WTC11 (cell line): ENCODE data around the gene OTOR. TPM values are rescaled to one million over a fixed set of nuclear protein-coding genes. Genes with fewer than 3 reads are reported as not detected.

Experiments used
- ATAC-seq: fragments of 200-7000 bp; cut with Tn5 transposase; 2 replicates; pipeline ENCODE4 v1.10.0; 2021; ENCODE audit warnings: mild to moderate bottlenecking, moderate library complexity
- CTCF ChIA-PET: fragments of 300-600 bp; sonication (Branson Sonifier 250); formaldehyde crosslinking; loops from one replicate; lab custom pipeline; 2021; ENCODE audit warnings: antibody characterized with exemption; lab: Charles Lee
- POLR2A ChIA-PET: fragments of 350-600 bp; sonication (Branson Sonifier 250); formaldehyde crosslinking; loops from one replicate; lab custom pipeline; 2021; ENCODE audit warnings: antibody characterized with exemption; lab: Charles Lee
- DNase-seq: peaks from one replicate; pipeline ENCODE4 v3.0.0; 2021; ENCODE audit warnings: low spot score
- H3K27ac Mint-ChIP-seq: 2 replicates; pipeline ENCODE4 v1.8.0; 2021; ENCODE audit warnings: mixed read lengths
- H3K27me3 Mint-ChIP-seq: 2 replicates; pipeline ENCODE4 v1.8.0; 2021; ENCODE audit warnings: low read depth, mild to moderate bottlenecking, moderate library complexity, mixed read lengths
- H3K36me3 Mint-ChIP-seq: 2 replicates; pipeline ENCODE4 v1.8.0; 2021; ENCODE audit warnings: mixed read lengths
- H3K4me1 Mint-ChIP-seq: 2 replicates; pipeline ENCODE4 v1.8.0; 2022; ENCODE audit warnings: mixed read lengths
- H3K4me3 Mint-ChIP-seq: 2 replicates; pipeline ENCODE4 v1.8.0; 2021; ENCODE audit warnings: mild to moderate bottlenecking, moderate library complexity, mixed read lengths
- H3K9me3 Mint-ChIP-seq: 2 replicates; pipeline ENCODE4 v1.8.0; 2021; ENCODE audit warnings: mixed read lengths
- ATF1 ChIP-seq: sonication (generic); formaldehyde crosslinking; IDR thresholded peaks from 2 replicates; pipeline ENCODE4 v1.8.1; 2023; ENCODE audit warnings: mild to moderate bottlenecking, moderate library complexity, missing genetic modification reagents
- ELF4 ChIP-seq: sonication (generic); formaldehyde crosslinking; IDR thresholded peaks from 2 replicates; pipeline ENCODE4 v1.8.1; 2022; ENCODE audit warnings: low read depth, mild to moderate bottlenecking, moderate library complexity, missing genetic modification reagents
- FOXK1 ChIP-seq: sonication (generic); formaldehyde crosslinking; IDR thresholded peaks from 2 replicates; pipeline ENCODE4 v1.8.0; 2022; ENCODE audit warnings: mild to moderate bottlenecking, moderate library complexity, missing genetic modification reagents
- GABPB1 ChIP-seq: sonication (generic); formaldehyde crosslinking; IDR thresholded peaks from 2 replicates; pipeline ENCODE4 v1.8.1; 2023; ENCODE audit warnings: mild to moderate bottlenecking, missing genetic modification reagents
- NFATC4 ChIP-seq: fragments of 250-450 bp; sonication (Bioruptor Pico); IDR thresholded peaks from 2 replicates; pipeline ENCODE4 v1.9.0; 2021; ENCODE audit warnings: mild to moderate bottlenecking
- NFE2L1 ChIP-seq: sonication (generic); formaldehyde crosslinking; IDR thresholded peaks from 2 replicates; pipeline ENCODE4 v1.8.1; 2023; ENCODE audit warnings: missing genetic modification reagents
- NFYB ChIP-seq: sonication (generic); formaldehyde crosslinking; conservative IDR thresholded peaks from 2 replicates; pipeline ENCODE4 v1.8.0; 2022; ENCODE audit warnings: low read depth, missing genetic modification reagents
- OVOL2 ChIP-seq: fragments of 250-450 bp; sonication (Bioruptor Pico); IDR thresholded peaks from 2 replicates; pipeline ENCODE4 v1.9.0; 2021; ENCODE audit warnings: mild to moderate bottlenecking, borderline replicate concordance
- RELA ChIP-seq: sonication (generic); formaldehyde crosslinking; IDR thresholded peaks from 2 replicates; pipeline ENCODE4 v1.8.1; 2022; ENCODE audit warnings: missing genetic modification reagents, mild to moderate bottlenecking, borderline replicate concordance
- RORB ChIP-seq: fragments of 250-450 bp; sonication (Bioruptor Pico); IDR thresholded peaks from 2 replicates; pipeline ENCODE4 v1.9.0; 2021; ENCODE audit warnings: mild to moderate bottlenecking
- SMAD3 ChIP-seq: sonication (generic); formaldehyde crosslinking; IDR thresholded peaks from 2 replicates; pipeline ENCODE4 v1.8.0; 2022; ENCODE audit warnings: missing genetic modification reagents, mild to moderate bottlenecking, borderline replicate concordance
- TCF7 ChIP-seq: sonication (generic); formaldehyde crosslinking; IDR thresholded peaks from 2 replicates; pipeline ENCODE4 v1.8.0; 2022; ENCODE audit warnings: mild to moderate bottlenecking, low read depth, missing genetic modification reagents, moderate library complexity
- TEAD4 ChIP-seq: sonication (generic); formaldehyde crosslinking; IDR thresholded peaks from 2 replicates; pipeline ENCODE4 v1.8.0; 2022; ENCODE audit warnings: mild to moderate bottlenecking, missing genetic modification reagents
- ZNF138 ChIP-seq: sonication (generic); formaldehyde crosslinking; conservative IDR thresholded peaks from 2 replicates; pipeline ENCODE4 v1.8.1; 2022; ENCODE audit warnings: mild to moderate bottlenecking, moderate library complexity, missing genetic modification reagents
- ZNF232 ChIP-seq: sonication (generic); formaldehyde crosslinking; IDR thresholded peaks from 2 replicates; pipeline ENCODE4 v1.8.0; 2022; ENCODE audit warnings: mild to moderate bottlenecking, missing genetic modification reagents
- ZNF423 ChIP-seq: fragments of 250-450 bp; sonication (Bioruptor Pico); IDR thresholded peaks from 2 replicates; pipeline ENCODE4 v2.1.2; 2022; ENCODE audit warnings: mild to moderate bottlenecking, moderate library complexity
- total RNA-seq: library from RNA; stranded (reverse); gene quantifications from 3 replicates; pipeline ENCODE4 v1.2.3, GENCODE V29; 2021
- TF ChIP-seq, protein P1 (sequence below): sonication (generic); formaldehyde crosslinking; IDR thresholded peaks from 2 replicates; pipeline ENCODE4 v1.8.1; 2022; ENCODE audit warnings: mild to moderate bottlenecking, moderate library complexity, missing genetic modification reagents
- TF ChIP-seq, protein P2 (sequence below): sonication (generic); formaldehyde crosslinking; IDR thresholded peaks from 2 replicates; pipeline ENCODE4 v1.8.1; 2023; ENCODE audit warnings: mild to moderate bottlenecking, moderate library complexity, missing genetic modification reagents
- TF ChIP-seq, protein P3 (sequence below): sonication (generic); formaldehyde crosslinking; IDR thresholded peaks from 2 replicates; pipeline ENCODE4 v1.8.1; 2023; ENCODE audit warnings: mild to moderate bottlenecking, missing genetic modification reagents
- TF ChIP-seq, protein P4 (sequence below): sonication (generic); formaldehyde crosslinking; conservative IDR thresholded peaks from 2 replicates; pipeline ENCODE4 v1.8.1; 2023; ENCODE audit warnings: mild to moderate bottlenecking, low read depth, missing genetic modification reagents, moderate library complexity
- TF ChIP-seq, protein P5 (sequence below): sonication (generic); formaldehyde crosslinking; conservative IDR thresholded peaks from 2 replicates; pipeline ENCODE4 v1.8.1; 2022; ENCODE audit warnings: mild to moderate bottlenecking, missing genetic modification reagents

Gene OTOR
- total RNA-seq, 1 experiment from 2014 or later = not detected

DNA sequence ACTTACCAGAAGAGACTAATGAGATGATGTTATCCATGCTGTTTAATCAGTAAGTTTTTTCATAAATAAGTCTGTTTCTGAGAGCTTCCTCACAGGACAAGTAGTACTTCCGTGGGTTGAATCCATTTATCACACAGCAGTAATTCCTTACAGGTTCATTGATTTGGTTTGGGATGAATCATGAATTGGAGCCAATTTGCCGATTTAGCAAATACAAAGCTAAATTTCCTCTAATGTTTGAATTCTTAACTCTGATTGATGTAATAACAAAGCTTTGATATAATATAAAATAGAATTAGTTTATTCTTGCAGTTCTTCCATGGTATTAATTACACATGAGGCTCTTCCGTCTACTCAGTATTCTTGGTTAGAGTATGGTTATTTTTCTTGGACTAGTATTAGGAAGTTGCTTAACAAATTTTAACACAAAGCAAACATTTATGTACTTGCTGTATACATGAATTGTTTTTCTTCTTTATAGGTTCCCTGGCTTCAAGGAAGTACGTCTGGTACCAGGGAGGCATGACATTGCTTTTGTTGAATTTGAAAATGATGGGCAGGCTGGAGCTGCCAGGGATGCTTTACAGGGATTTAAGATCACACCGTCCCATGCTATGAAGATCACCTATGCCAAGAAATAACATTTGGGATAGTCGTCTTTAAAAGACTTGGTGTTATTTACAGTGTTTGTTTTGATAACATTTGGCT lies 7.6 kb upstream of the OTOR start (continued):
- TF ChIP-seq, protein P1, sequence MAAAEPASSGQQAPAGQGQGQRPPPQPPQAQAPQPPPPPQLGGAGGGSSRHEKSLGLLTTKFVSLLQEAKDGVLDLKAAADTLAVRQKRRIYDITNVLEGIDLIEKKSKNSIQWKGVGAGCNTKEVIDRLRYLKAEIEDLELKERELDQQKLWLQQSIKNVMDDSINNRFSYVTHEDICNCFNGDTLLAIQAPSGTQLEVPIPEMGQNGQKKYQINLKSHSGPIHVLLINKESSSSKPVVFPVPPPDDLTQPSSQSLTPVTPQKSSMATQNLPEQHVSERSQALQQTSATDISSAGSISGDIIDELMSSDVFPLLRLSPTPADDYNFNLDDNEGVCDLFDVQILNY (CRISPR knock-in tag) = no peak

DNA sequence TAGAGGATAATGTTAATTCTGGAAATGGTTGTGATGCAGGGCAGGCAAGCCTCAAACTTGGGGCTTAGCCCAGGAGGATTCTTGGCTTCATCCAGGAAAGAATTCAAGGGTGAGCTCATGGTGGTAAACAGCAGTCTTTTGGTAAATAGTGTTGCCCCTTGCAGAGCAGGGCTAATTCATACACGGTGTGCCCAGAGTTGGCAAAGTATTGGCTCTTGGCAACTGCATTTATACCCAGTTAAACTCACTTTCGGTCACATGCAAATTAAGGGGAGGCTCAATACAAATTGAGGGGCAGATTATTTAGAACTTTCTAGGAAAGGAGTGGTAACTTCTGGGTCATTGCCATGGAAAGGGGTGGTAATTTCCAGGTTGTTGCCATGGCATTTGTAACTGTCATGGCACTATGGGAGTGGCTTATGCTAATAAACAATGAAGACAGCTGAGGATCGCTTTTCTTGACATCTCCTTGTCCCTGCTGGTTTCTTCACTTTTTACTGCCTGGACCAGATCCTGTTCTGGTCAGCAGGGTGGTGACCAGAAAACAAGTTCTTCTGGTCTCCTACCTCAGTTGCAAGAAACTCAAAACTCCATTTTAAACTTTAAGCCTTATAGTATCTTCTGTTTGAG lies 3.9 kb upstream of the OTOR start:
- Mint-ChIP-seq H3K27me3 (no peaks in the 10 kb centered on the region), H3K27ac (no peak overlapping the region), H3K4me3 (no peak overlapping the region), H3K4me1 (peaks cover 12% of the 10 kb centered on the region), H3K9me3 (no peaks in the 10 kb centered on the region), H3K36me3 (peaks cover 18% of the 10 kb centered on the region)
- TF ChIP-seq TCF7 (CRISPR knock-in tag) = no peak
- POLR2A ChIA-PET = no interaction called here
- CTCF ChIA-PET = no interaction called here
- DNase-seq (no peak), ATAC-seq (no peak)

DNA sequence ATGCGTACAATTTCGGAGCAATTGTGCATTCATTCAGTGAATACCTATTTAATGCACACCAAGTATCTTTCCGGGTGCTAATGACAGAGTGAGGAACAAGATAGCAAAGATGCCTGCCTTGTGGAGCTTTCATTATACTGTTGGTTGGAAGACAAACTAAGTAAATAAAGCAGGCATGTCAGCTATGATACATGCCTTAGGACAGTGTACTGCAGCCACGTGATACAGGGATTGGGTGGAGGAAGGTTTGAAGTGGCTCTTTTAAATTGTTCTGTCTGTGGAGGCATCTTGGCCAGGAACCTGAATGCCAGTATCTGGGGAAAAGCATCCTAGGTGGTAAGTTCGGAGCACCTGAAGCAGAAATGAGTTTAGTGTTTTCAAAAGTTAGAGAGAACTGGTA lies 3.0 kb upstream of the OTOR start:
- H3K4me1 Mint-ChIP-seq = peaks cover 16% of the 10 kb centered on the region
- H3K27me3 Mint-ChIP-seq = no peaks in the 10 kb centered on the region
- ChIA-PET CTCF (no interaction called here), POLR2A (no interaction called here)
- no peak for DNase-seq
- H3K4me3 Mint-ChIP-seq = no peak overlapping the region
- H3K9me3 Mint-ChIP-seq = no peaks in the 10 kb centered on the region
- peaks cover 11% of the 10 kb centered on the region for H3K36me3 Mint-ChIP-seq
- no peak overlapping the region for H3K27ac Mint-ChIP-seq
- TF ChIP-seq GABPB1 (no peak), RELA (CRISPR knock-in tag) (no peak), TEAD4 (CRISPR knock-in tag) (no peak), RORB (CRISPR knock-in tag) (no peak), ZNF423 (CRISPR knock-in tag) (no peak), SMAD3 (CRISPR knock-in tag) (no peak), FOXK1 (CRISPR knock-in tag) (no peak), ZNF232 (no peak), ATF1 (CRISPR knock-in tag) (no peak), ZNF138 (CRISPR knock-in tag) (no peak), TCF7 (CRISPR knock-in tag) (no peak)
- TF ChIP-seq, protein P2, sequence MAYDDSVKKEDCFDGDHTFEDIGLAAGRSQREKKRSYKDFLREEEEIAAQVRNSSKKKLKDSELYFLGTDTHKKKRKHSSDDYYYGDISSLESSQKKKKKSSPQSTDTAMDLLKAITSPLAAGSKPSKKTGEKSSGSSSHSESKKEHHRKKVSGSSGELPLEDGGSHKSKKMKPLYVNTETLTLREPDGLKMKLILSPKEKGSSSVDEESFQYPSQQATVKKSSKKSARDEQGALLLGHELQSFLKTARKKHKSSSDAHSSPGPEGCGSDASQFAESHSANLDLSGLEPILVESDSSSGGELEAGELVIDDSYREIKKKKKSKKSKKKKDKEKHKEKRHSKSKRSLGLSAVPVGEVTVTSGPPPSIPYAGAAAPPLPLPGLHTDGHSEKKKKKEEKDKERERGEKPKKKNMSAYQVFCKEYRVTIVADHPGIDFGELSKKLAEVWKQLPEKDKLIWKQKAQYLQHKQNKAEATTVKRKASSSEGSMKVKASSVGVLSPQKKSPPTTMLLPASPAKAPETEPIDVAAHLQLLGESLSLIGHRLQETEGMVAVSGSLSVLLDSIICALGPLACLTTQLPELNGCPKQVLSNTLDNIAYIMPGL = no peak
- TF ChIP-seq, protein P1 (CRISPR knock-in tag) = no peak
- ATAC-seq = no peak

DNA sequence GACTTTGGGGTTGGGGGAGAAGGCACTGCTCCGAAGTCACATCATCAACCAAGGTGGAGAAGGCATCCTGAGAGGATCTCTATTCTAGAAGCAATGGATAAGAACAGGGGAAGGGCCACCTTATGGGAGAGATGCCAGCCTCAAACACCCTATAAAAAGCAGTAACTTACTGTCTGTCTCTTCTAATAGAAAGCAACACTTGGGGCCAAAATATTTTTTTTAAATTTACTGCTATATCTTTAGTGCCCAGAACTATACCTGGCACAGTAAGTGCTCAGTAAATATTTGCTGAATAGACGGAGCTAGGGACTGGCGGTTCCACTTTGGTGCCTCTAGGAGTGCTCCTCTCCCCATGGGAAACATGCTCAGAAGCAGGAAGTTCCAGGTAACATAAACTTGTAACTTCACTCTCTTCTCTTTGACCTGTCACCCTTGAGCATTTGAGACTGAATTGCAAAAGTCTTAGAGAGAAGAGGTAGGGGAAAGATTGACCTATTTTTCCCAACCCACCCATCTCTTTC lies 807 bp upstream of the OTOR start:
- Mint-ChIP-seq H3K9me3 (no peaks in the 10 kb centered on the region), H3K27me3 (no peaks in the 10 kb centered on the region), H3K4me3 (no peak overlapping the region), H3K27ac (no peak overlapping the region), H3K4me1 (peaks cover 21% of the 10 kb centered on the region), H3K36me3 (no peaks in the 10 kb centered on the region)
- DNase-seq (no peak), ATAC-seq (peak; percentile 93)
- ChIA-PET CTCF (interaction anchor here (0.6 to 2.0 kb wide), 2 partner anchors 14 to 1261 kb away, joined by 5 to 13 read pairs; no protein-coding TSS in a partner anchor), POLR2A (no interaction called here)
- TF ChIP-seq, protein P3, sequence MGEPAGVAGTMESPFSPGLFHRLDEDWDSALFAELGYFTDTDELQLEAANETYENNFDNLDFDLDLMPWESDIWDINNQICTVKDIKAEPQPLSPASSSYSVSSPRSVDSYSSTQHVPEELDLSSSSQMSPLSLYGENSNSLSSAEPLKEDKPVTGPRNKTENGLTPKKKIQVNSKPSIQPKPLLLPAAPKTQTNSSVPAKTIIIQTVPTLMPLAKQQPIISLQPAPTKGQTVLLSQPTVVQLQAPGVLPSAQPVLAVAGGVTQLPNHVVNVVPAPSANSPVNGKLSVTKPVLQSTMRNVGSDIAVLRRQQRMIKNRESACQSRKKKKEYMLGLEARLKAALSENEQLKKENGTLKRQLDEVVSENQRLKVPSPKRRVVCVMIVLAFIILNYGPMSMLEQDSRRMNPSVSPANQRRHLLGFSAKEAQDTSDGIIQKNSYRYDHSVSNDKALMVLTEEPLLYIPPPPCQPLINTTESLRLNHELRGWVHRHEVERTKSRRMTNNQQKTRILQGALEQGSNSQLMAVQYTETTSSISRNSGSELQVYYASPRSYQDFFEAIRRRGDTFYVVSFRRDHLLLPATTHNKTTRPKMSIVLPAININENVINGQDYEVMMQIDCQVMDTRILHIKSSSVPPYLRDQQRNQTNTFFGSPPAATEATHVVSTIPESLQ = no peak
- TF ChIP-seq ELF4 (no peak), NFYB (CRISPR knock-in tag) (no peak), NFATC4 (CRISPR knock-in tag) (no peak), NFE2L1 (no peak), OVOL2 (no peak)
- TF ChIP-seq, protein P4, sequence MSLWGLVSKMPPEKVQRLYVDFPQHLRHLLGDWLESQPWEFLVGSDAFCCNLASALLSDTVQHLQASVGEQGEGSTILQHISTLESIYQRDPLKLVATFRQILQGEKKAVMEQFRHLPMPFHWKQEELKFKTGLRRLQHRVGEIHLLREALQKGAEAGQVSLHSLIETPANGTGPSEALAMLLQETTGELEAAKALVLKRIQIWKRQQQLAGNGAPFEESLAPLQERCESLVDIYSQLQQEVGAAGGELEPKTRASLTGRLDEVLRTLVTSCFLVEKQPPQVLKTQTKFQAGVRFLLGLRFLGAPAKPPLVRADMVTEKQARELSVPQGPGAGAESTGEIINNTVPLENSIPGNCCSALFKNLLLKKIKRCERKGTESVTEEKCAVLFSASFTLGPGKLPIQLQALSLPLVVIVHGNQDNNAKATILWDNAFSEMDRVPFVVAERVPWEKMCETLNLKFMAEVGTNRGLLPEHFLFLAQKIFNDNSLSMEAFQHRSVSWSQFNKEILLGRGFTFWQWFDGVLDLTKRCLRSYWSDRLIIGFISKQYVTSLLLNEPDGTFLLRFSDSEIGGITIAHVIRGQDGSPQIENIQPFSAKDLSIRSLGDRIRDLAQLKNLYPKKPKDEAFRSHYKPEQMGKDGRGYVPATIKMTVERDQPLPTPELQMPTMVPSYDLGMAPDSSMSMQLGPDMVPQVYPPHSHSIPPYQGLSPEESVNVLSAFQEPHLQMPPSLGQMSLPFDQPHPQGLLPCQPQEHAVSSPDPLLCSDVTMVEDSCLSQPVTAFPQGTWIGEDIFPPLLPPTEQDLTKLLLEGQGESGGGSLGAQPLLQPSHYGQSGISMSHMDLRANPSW (CRISPR knock-in tag) = no peak
- TF ChIP-seq, protein P5, sequence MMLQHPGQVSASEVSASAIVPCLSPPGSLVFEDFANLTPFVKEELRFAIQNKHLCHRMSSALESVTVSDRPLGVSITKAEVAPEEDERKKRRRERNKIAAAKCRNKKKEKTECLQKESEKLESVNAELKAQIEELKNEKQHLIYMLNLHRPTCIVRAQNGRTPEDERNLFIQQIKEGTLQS (CRISPR knock-in tag) = no peak
